ENCODE measurements around the gene LMCD1. TPM values are rescaled to one million over a fixed set of nuclear protein-coding genes. Genes with fewer than 3 reads are reported as not detected.

LMCD1 gene
- total and polyA plus RNA-seq, 2 of the 8 experiments (the other 6 are each of a cell fraction or from before 2014, with no cell fraction given), result 12.3 to 26.5 TPM

- no peaks in the 10 kb centered on the region for H4K20me1 ChIP-seq (replicated peaks in 1 of 2; ENCODE audit: control insufficient read depth in 1 of 2, insufficient read depth in 2 of 2, low read length in 2 of 2)
- ChIA-PET CTCF (ENCODE audit: partially characterized antibody) (no interaction called here), POLR2A (ENCODE audit: partially characterized antibody) (no interaction called here)
- no peak overlapping the region for H2BK5ac ChIP-seq (ENCODE audit: low read depth, low read length)
- H4K8ac ChIP-seq (ENCODE audit: extremely low read depth, insufficient read depth, low read length), result no peak overlapping the region
- H3K23ac ChIP-seq (ENCODE audit: insufficient read length), result no peak overlapping the region
- H3K4me3 ChIP-seq (ENCODE audit: extremely low read depth in 1 of 4, insufficient read depth in 2 of 4, low read depth in 3 of 4, low read length in 4 of 4), result no peak overlapping the region
- H3K23me2 ChIP-seq (ENCODE audit: low read depth, low read length), result no peaks in the 10 kb centered on the region
- H3K27me3 ChIP-seq (replicated peaks in 1 of 4; ENCODE audit: control insufficient read depth in 3 of 4, extremely low read depth in 1 of 4, insufficient read depth in 3 of 4, low read length in 3 of 4), result no peaks in the 10 kb centered on the region
- H2AK5ac ChIP-seq (ENCODE audit: low read depth, low read length), result no peak overlapping the region
- no peak overlapping the region for H2AFZ ChIP-seq (ENCODE audit: low read length)
- 80% methylated on average over 1 of the region's 3 CpGs; no CpG with 5 or more reads in 1 of the 2 experiments for WGBS, 2 experiments (ENCODE audit: extremely low coverage in 1 of 2, insufficient coverage in 1 of 2, insufficient read length in 1 of 2, insufficient replicate concordance in 2 of 2, low coverage in 1 of 2, low lambda C conversion rate in 2 of 2, missing lambda C conversion rate in 1 of 2)
- peaks cover 2% of the 10 kb centered on the region; the same call in 1 of the 2 replicates for H3K79me1 ChIP-seq (ENCODE audit: low read depth, low read length)
- H2BK120ac ChIP-seq (replicated peaks; ENCODE audit: low read depth, low read length), result no peak overlapping the region
- H3K4me2 ChIP-seq (ENCODE audit: insufficient read depth in 1 of 2, low read depth in 2 of 2, low read length in 2 of 2), result no peak overlapping the region
- H4K91ac ChIP-seq (replicated peaks; ENCODE audit: insufficient read length, low read length), result no peak overlapping the region
- no peak overlapping the region for H2BK12ac ChIP-seq (ENCODE audit: low read depth, low read length)
- DNase-seq (ENCODE audit: low read depth in 1 of 2, low spot score in 2 of 2) (no peak), FAIRE-seq (no peak)
- no peaks in the 10 kb centered on the region for H3K9me3 ChIP-seq (ENCODE audit: insufficient read depth in 2 of 2, low read depth in 1 of 2, low read length in 1 of 2)
- H3K4me1 ChIP-seq (replicated peaks in 1 of 4; ENCODE audit: control insufficient read depth in 3 of 4, insufficient read depth in 4 of 4, low read length in 3 of 4), result peaks cover 0 to 8% (median 3%) of the 10 kb centered on the region in 4 experiments; a peak in 4 of 7 replicates
- no peak overlapping the region for H3K9ac ChIP-seq (replicated peaks in 1 of 4; ENCODE audit: extremely low read depth in 1 of 4, low read depth in 3 of 4, low read length in 3 of 4)
- no peak overlapping the region for H3K4ac ChIP-seq (replicated peaks; ENCODE audit: insufficient read length, low read depth, low read length)
- 0 out of 8 replicates have a peak, but pooled peaks cover 0 to 2% (median 0%) of the 10 kb centered on the region in 4 experiments for H3K36me3 ChIP-seq (ENCODE audit: control insufficient read depth in 2 of 4, insufficient read depth in 4 of 4, low read length in 3 of 4)
- H2BK20ac ChIP-seq (ENCODE audit: low read length), result no peak overlapping the region
- no peak overlapping the region for H3K27ac ChIP-seq (ENCODE audit: low read depth, low read length)
- no peak overlapping the region for H4K5ac ChIP-seq (ENCODE audit: insufficient read length, low read depth, low read length)
- no peak overlapping the region for H3K18ac ChIP-seq (ENCODE audit: extremely low read depth, low read length)
- H3K79me2 ChIP-seq (ENCODE audit: control insufficient read depth in 1 of 2, insufficient read depth in 2 of 2, low read length in 2 of 2), result no peaks in the 10 kb centered on the region
- H2BK15ac ChIP-seq (ENCODE audit: low read length), result no peak overlapping the region
- H3K14ac ChIP-seq (ENCODE audit: insufficient read length), result no peak overlapping the region
- H3K56ac ChIP-seq (replicated peaks; ENCODE audit: insufficient read length, low read depth, low read length), result no peak overlapping the region
- TF ChIP-seq CHD1 (IDR thresholded peaks at IDR 0.05; ENCODE audit: low read depth, low read length), result no peak
- no peak for TF ChIP-seq BRCA1 (IDR thresholded peaks at IDR 0.05; ENCODE audit: low read depth, low read length)
- no peak for TF ChIP-seq JUND (IDR thresholded peaks at IDR 0.05; ENCODE audit: low read length)
- no peak for TF ChIP-seq ASH2L (IDR thresholded peaks at IDR 0.05; ENCODE audit: low read length)
- no peak for TF ChIP-seq SUZ12 (IDR thresholded peaks at IDR 0.05; ENCODE audit: low read length)
- TF ChIP-seq NANOG (IDR thresholded peaks at IDR 0.05; ENCODE audit: insufficient read depth, low read depth, low read length, poor library complexity, severe bottlenecking), result no peak
- no peak for TF ChIP-seq CBX5 (IDR thresholded peaks at IDR 0.05; ENCODE audit: low read depth, low read length)
- TF ChIP-seq SIRT6 (IDR thresholded peaks at IDR 0.05; ENCODE audit: low read length), result no peak
- TF ChIP-seq POLR2A (IDR thresholded peaks at IDR 0.05; ENCODE audit: control extremely low read depth in 1 of 2, low read depth in 2 of 2, low read length in 2 of 2), result no peak
- TF ChIP-seq CEBPB (IDR thresholded peaks at IDR 0.05; ENCODE audit: low read depth, low read length), result no peak
- TF ChIP-seq RBBP5 (IDR thresholded peaks at IDR 0.05; ENCODE audit: borderline replicate concordance, low read depth, low read length), result no peak
Measured at GRCh38 chr3:8524249-8524648, 22.6 kb downstream of the LMCD1 start.

Measured in H1 (cell line).